HUDEP-2 (cell line): Measurements from ENCODE around the gene PRLH.

Source experiments
- DNase-seq, 76 experiments: peaks; one replicate each; lab custom pipeline; 2025; ENCODE audit not compliant: unreplicated experiment in 76 of 76; lab: John Stamatoyannopoulos, UW

Gene PRLH

GRCh38 chr2:237566401-237567235 is at the start of gene PRLH:
Gene PRLH (plus strand): TSS chr2:237566574. CDS start chr2:237566574, 0 bp downstream.
- no peak for DNase-seq

- no peak for DNase-seq
Observed at GRCh38 chr2:237517163-237517562, 49.2 kb upstream of the PRLH start.

GRCh38 chr2:237517990-237518389 is 48.4 kb upstream of the PRLH start:
- DNase-seq, result no peak

- no peak for DNase-seq
Observed at GRCh38 chr2:237519506-237520245, 46.7 kb upstream of the PRLH start.

GRCh38 chr2:237520290-237520689 is 46.1 kb upstream of the PRLH start:
- no peak for DNase-seq

GRCh38 chr2:237524631-237525030 is 41.7 kb upstream of the PRLH start:
- DNase-seq, result no peak

GRCh38 chr2:237525559-237526157 is 40.7 kb upstream of the PRLH start:
- DNase-seq, result no peak

- DNase-seq, result no peak
Observed at GRCh38 chr2:237527233-237527632, 39.1 kb upstream of the PRLH start.

- DNase-seq, result no peak
Observed at GRCh38 chr2:237527766-237528165, 38.6 kb upstream of the PRLH start.

- no peak for DNase-seq
Observed at GRCh38 chr2:237529452-237530402, 36.6 kb upstream of the PRLH start.

- no peak for DNase-seq
Observed at GRCh38 chr2:237530472-237531433, 35.6 kb upstream of the PRLH start.

GRCh38 chr2:237532160-237532559 is 34.2 kb upstream of the PRLH start:
- DNase-seq, result no peak

GRCh38 chr2:237533668-237534161 is 32.7 kb upstream of the PRLH start:
- no peak for DNase-seq

GRCh38 chr2:237534380-237534779 is 32.0 kb upstream of the PRLH start:
- DNase-seq, result no peak

GRCh38 chr2:237535385-237536082 is 30.8 kb upstream of the PRLH start:
- peak in 7 of 76 experiments; percentile 1 to 7 (median 4) for DNase-seq

GRCh38 chr2:237536083-237536415 is 30.3 kb upstream of the PRLH start:
- no peak for DNase-seq

- DNase-seq, result no peak
Observed at GRCh38 chr2:237536617-237537016, 29.8 kb upstream of the PRLH start.

GRCh38 chr2:237538001-237538720 is 28.2 kb upstream of the PRLH start:
- no peak for DNase-seq
